GM18870 (cell line): ENCODE measurements around the gene PIP5K1B.

Source experiments
- ATAC-seq: cut with Tn5 transposase; IDR thresholded peaks from one replicate; pipeline ENCODE4 v1.9.1; 2021; ENCODE audit warnings: moderate library complexity; ENCODE audit not compliant: unreplicated experiment

PIP5K1B gene

GRCh38 chr9:68769852-68770251 lies 64.8 kb downstream of the PIP5K1B start:
- no peak for ATAC-seq

GRCh38 chr9:68771376-68771775 lies 66.3 kb downstream of the PIP5K1B start:
- ATAC-seq, result no peak

DNA sequence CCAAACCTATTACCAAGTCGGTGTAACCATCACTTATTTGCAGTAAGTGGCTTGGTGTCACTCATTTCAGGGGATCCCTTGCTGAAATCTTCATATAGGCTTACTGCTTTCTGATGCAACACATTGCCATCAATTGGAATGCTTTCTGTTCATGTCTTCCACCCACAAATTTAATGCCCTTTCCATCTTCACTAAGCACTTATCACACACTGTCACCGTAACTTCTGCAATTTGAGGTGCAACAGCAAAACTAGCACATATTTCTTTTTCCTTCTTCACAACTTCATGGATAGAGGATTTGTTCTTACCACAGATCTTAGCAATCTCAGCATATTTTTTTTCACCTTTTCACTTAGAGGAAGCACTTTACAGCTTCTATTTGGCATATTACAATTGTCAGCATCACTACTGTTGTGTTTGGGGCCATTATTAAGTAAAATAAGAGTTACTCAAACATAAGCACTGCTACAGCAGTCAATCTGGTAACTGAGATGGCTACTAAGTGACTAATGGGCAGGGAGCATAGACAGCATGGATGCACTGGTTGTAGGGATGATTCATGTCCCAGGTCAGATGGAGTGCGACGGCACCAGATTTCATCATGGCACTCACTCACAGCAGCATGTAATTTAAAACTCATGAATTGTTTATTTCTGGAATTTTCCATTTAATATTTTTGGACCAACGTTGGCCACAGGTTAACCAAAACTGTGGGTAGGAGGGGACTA lies 70.1 kb downstream of the PIP5K1B start:
- ATAC-seq, result no peak

DNA sequence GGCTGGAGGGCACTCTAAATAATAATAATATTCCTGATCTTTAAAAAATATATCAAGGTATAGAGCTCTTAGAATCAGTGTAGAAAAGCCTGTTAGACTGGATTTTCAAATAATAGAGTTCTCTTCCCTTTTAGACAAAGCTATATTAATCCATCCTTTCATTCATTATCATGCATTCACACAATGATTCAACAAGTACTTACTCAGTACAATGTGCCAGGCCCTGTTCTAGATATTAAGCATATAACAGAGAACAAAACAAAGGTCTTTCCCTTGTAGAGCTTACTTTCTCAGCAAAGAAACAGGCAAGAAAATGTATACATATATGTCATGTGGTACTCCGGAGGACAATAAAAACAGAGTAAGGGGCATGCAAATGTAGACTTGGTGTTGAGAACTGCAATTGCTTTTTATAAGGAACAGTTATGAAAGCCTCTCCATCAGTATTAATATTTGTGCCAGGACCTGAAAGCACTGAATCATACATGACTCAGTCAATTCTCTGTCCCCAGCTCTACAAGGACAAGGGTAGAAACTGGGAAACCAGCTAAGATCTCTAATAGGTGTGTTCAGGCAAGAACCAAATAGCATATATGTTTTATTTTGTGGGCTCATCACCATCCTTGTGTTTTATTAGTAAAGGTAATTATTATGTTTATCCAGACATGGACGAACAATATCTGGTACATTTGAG lies 72.2 kb downstream of the PIP5K1B start:
- ATAC-seq, result no peak

- ATAC-seq, result no peak
Observed at GRCh38 chr9:68778635-68779034, 73.6 kb downstream of the PIP5K1B start.

DNA sequence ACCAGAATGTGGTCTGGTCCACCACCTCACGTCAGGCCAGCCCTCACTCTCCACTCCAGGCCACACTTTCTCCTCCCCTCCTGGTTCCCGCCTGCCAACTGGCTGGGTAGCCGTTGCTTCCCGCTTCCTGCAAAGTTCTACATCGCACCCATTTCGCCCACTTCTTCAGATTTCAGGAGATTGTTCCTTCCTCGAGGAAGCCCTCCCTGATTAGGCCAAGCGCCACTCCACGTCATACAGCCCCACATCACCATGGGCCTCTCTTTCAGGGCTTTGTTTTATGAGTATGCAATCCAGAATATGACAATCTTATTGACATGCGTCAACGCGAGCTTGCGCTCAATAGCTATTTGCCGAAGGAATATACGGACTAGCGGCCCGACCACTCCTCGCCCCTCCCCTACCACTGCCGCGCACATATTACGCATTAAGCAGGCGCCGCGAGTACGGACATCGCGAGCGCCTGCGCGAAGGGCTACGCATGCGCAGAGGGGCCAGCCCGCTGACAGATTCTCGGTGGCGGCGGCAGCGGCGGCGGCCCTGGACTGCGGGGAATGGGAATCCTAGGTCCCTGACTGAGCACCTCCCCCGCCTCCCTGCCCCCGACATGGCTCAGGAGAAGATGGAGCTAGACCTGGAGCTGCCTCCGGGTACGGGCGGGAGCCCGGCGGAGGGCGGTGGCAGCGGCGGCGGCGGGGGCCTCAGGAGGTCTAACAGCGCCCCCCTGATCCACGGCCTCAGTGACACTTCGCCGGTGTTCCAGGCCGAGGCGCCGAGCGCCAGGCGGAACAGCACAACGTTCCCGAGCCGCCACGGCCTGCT lies 74.7 kb downstream of the PIP5K1B start:
- ATAC-seq, result peak; percentile 55

DNA sequence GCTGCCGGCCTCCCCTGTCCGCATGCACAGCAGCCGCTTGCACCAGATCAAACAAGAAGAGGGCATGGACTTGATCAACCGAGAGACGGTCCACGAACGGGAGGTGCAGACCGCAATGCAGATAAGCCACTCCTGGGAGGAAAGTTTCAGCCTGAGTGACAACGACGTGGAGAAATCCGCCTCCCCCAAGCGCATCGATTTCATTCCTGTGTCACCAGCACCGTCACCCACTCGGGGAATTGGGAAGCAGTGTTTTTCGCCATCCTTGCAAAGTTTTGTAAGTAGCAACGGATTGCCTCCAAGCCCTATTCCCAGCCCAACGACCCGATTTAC lies 75.3 kb downstream of the PIP5K1B start:
- ATAC-seq, result no peak

DNA sequence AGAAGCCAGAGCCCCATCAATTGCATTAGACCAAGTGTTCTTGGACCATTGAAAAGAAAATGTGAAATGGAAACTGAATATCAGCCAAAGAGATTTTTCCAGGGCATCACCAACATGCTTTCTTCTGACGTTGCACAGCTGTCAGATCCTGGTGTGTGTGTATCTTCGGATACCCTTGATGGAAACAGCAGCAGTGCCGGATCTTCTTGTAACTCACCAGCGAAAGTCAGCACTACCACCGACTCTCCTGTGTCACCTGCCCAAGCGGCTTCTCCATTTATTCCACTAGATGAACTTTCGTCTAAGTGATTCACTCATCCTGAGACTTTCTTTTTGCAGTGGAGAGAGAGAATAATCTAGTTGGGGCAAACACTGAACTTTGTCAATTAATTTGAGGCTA lies 75.7 kb downstream of the PIP5K1B start:
- no peak for ATAC-seq

DNA sequence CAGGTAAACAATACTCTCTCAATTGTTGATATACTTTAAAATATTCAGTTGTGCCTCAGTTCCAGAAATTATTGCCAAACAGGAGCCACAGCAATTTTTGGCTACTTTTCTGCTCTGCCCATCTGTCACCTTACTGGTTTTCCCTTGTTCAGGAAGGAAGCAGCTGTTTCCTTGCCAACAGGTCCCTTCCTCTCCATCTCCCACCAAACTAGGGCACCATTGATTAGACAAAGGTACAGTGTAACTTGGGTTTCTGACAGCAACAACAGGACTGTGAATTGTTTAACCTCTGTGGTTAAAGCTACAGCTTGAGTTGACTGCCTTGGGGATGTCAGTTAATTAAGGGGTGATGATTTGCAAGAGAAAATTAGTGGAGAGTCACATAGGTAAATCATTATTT lies 76.9 kb downstream of the PIP5K1B start:
- ATAC-seq, result no peak

GRCh38 chr9:68782546-68782945 lies 77.5 kb downstream of the PIP5K1B start:
- ATAC-seq, result no peak

GRCh38 chr9:68785965-68786364 lies 80.9 kb downstream of the PIP5K1B start:
- no peak for ATAC-seq

- no peak for ATAC-seq
Observed at GRCh38 chr9:68791169-68791568, 86.1 kb downstream of the PIP5K1B start.

- peak; percentile 93 for ATAC-seq
Observed at GRCh38 chr9:68793605-68794343, 88.7 kb downstream of the PIP5K1B start.

DNA sequence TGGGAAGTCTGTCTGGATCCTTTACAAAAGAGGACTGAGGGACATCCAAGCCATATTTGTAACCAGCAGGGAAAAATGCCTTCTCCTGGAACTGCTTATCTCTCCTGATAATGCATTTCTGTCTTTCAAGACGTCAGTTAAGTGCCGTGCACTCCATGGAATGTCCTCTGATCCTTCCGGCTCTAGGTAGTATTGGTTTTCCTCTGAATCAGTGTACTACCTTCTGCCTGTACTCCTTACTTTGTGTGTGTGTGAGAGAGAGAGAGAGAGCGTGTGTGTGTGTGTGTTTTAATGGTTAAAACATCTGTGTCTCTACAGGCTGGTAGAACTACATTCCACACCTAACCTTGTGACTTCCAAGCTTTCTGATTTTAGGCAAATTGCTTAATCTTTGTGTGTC lies 89.9 kb downstream of the PIP5K1B start:
- ATAC-seq, result no peak

- ATAC-seq, result no peak
Observed at GRCh38 chr9:68795411-68795810, 90.4 kb downstream of the PIP5K1B start.

DNA sequence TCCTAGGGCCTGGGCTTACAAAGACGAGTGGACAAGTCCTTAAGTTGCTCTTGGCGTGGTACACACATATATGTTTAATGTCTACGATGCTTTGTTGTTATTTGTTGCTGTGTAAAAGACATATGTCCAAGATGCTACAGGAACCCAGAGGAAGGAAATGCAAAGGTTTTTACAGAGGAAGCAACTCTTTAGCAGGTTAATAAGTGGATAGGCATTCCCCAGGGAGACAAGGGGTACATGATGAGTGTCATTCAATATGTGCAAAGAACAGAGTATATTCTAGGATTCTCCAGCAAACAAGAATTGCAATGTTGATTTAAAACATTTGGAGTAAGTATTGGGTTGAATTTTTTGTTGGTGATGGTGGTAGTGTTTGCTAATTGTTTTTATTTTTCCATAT lies 92.1 kb downstream of the PIP5K1B start:
- ATAC-seq, result no peak

- ATAC-seq, result no peak
Observed at GRCh38 chr9:68798423-68798822, 93.4 kb downstream of the PIP5K1B start.

DNA sequence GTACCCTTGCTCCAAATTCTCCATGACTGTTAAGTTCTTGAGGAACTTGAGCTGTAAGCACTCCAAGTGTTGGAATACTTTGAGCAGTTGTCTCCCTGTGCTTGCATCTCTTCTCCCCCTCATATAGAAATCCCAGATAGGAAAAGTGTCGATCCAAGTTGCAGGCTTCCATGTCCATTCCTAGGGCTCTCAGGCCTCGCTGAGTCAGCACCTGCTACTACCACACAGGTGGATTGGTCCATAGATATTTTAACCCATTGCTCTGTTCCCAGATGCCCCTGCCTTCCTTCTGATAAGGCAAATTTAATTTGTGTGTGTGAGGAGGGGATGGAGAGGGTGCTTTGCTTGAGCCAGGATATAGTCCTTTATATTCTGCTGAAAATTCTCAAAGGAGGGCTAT lies 95.8 kb downstream of the PIP5K1B start:
- no peak for ATAC-seq

GRCh38 chr9:68802525-68803015 lies 97.5 kb downstream of the PIP5K1B start:
- ATAC-seq, result peak; percentile 96

GRCh38 chr9:68804911-68805889 lies 100.2 kb downstream of the PIP5K1B start:
- no peak for ATAC-seq
